ENCODE data around the gene CBFA2T2.

- TF ChIP-seq CTCF (conservative IDR thresholded peaks at IDR 0.05) (no peak), ZFX (IDR thresholded peaks at IDR 0.05) (no peak)
Measured at GRCh38 chr20:33568868-33569801, 79.2 kb downstream of the CBFA2T2 start.
